ENCODE data around the gene WDR54. TPM values are rescaled to one million over a fixed set of nuclear protein-coding genes. Genes with fewer than 3 reads are reported as not detected.

WDR54 gene
- total RNA-seq, 2 donors from 2014 or later, result 11.4 to 19.4 TPM

DNA sequence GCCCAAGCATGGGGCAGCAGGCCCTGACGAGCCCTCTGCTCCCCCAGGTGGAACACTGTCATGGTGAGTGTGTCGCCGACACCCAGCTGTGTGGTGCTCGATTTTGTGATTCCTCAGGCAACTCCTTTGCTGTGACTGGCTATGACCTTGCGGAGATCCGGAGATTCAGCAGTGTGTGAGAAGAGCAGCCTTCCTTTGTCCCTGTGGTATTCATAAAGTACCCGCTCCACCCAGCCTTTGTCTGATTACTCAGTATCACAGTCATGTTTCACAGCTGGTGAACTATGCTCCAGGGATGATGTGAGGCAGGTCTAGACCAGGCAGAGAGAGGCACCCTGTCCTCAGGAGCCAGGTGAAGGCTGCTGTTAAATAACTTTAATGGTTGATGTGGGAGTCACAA is 4.0 kb downstream of the WDR54 start:
- Histone ChIP-seq H3K4me3 (no peak overlapping the region), H3K27ac (no peak overlapping the region), H3K36me3 (peaks cover 0 to 11% of the 10 kb centered on the region in 2 donors), H3K27me3 (replicated peaks; ENCODE audit: insufficient read depth) (no peaks in the 10 kb centered on the region), H3K4me1 (replicated peaks) (no peaks in the 10 kb centered on the region), H3K9me3 (no peaks in the 10 kb centered on the region)
- WGBS, result 72% methylated on average over 7 of the region's 7 CpGs
- no peak for DNase-seq (ENCODE audit: low spot score)
- TF ChIP-seq, protein P1, sequence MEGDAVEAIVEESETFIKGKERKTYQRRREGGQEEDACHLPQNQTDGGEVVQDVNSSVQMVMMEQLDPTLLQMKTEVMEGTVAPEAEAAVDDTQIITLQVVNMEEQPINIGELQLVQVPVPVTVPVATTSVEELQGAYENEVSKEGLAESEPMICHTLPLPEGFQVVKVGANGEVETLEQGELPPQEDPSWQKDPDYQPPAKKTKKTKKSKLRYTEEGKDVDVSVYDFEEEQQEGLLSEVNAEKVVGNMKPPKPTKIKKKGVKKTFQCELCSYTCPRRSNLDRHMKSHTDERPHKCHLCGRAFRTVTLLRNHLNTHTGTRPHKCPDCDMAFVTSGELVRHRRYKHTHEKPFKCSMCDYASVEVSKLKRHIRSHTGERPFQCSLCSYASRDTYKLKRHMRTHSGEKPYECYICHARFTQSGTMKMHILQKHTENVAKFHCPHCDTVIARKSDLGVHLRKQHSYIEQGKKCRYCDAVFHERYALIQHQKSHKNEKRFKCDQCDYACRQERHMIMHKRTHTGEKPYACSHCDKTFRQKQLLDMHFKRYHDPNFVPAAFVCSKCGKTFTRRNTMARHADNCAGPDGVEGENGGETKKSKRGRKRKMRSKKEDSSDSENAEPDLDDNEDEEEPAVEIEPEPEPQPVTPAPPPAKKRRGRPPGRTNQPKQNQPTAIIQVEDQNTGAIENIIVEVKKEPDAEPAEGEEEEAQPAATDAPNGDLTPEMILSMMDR (IDR thresholded peaks at IDR 0.05), result no peak
- TF ChIP-seq POLR2A (IDR thresholded peaks at IDR 0.05), result no peak
- no peak for TF ChIP-seq POLR2AphosphoS5 (IDR thresholded peaks at IDR 0.05)
- intact Hi-C loops (cut with DNase I), result no loop called here

DNA sequence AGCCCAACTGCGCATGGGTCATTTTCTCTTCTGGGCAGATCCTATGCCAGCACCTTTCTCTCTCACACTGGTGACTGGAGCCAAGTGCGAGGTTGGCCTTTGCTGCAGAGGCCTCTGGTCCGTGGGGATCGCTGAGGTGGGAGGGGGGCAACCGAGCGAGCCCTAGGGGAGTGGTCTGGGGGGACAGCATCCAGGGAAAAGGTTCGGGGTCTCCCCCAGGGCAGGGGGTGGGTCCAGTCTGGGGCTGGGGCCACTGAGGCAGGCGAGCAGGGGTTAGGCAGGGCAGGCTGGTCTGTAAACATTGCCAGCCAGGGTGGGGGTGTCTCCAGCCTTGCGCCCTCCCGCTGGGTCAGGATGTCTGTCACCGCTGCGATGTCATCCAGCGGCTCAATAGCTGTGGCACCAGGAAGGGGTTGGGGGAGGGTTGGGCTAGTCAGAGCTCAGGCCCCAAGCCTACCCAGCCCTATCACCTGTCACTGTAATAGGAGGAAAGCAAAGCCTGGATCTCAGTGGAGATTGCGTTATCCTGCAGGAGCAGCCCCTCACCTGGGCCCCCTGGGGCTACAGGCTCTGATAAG is 4.7 kb downstream of the WDR54 start:
- intact Hi-C loops (cut with DNase I), result no loop called here
- no peak for DNase-seq (ENCODE audit: low spot score)
- Histone ChIP-seq H3K27ac (no peak overlapping the region), H3K4me3 (no peak overlapping the region), H3K27me3 (replicated peaks; ENCODE audit: insufficient read depth) (no peaks in the 10 kb centered on the region), H3K4me1 (replicated peaks) (no peaks in the 10 kb centered on the region), H3K9me3 (no peaks in the 10 kb centered on the region), H3K36me3 (peaks cover 0 to 11% of the 10 kb centered on the region in 2 donors)
- whole genome bisulfite sequencing, result 85% methylated on average over 14 of the region's 14 CpGs
- TF ChIP-seq POLR2AphosphoS5 (IDR thresholded peaks at IDR 0.05) (no peak), POLR2A (IDR thresholded peaks at IDR 0.05) (no peak)
- TF ChIP-seq, protein P1 (IDR thresholded peaks at IDR 0.05), result no peak

GRCh38 chr2:74427551-74427950 is 6.0 kb downstream of the WDR54 start:
- Histone ChIP-seq H3K27ac (no peak overlapping the region), H3K4me1 (replicated peaks) (no peaks in the 10 kb centered on the region), H3K36me3 (peaks cover 0 to 11% of the 10 kb centered on the region in 2 donors), H3K27me3 (replicated peaks; ENCODE audit: insufficient read depth) (no peaks in the 10 kb centered on the region), H3K4me3 (no peak overlapping the region), H3K9me3 (no peaks in the 10 kb centered on the region)
- TF ChIP-seq, protein P1 (IDR thresholded peaks at IDR 0.05), result no peak
- TF ChIP-seq POLR2AphosphoS5 (IDR thresholded peaks at IDR 0.05) (no peak), POLR2A (IDR thresholded peaks at IDR 0.05) (no peak)
- WGBS, result 68% methylated on average over 3 of the region's 3 CpGs
- no peak for DNase-seq (ENCODE audit: low spot score)
- intact Hi-C loops (cut with DNase I), result no loop called here

DNA sequence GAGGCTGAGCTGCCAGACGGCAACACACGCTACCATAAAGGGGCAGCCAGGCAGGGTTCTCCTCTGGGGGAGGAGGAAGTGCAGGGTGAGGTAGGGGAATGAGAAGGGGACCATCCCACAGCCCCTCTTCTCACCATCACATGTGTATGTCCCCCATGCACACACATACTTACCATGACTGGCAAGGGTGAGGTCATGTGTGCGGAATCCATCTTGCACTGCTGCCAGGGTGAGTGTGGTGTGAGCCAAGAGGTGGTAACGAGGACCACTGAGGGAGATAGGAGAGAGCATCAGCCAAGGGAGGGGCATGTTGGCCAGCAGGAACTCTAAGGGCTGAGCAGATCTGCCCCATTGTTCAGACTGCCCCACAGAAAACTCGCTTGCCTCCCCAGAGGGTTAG is 7.1 kb downstream of the WDR54 start:
- Histone ChIP-seq H3K36me3 (peaks cover 0 to 11% of the 10 kb centered on the region in 2 donors), H3K4me1 (replicated peaks) (no peaks in the 10 kb centered on the region), H3K4me3 (no peak overlapping the region), H3K27ac (no peak overlapping the region), H3K9me3 (no peaks in the 10 kb centered on the region), H3K27me3 (replicated peaks; ENCODE audit: insufficient read depth) (no peaks in the 10 kb centered on the region)
- DNase-seq (ENCODE audit: low spot score), result no peak
- 82% methylated on average over 5 of the region's 5 CpGs for WGBS
- TF ChIP-seq, protein P1 (IDR thresholded peaks at IDR 0.05), result no peak
- TF ChIP-seq POLR2A (IDR thresholded peaks at IDR 0.05) (no peak), POLR2AphosphoS5 (IDR thresholded peaks at IDR 0.05) (no peak)
- intact Hi-C loops (cut with DNase I), result no loop called here

Measured in prostate gland (tissue), 2 donors.